ENCODE measurements around the gene C12orf57. TPM values are rescaled to one million over a fixed set of nuclear protein-coding genes. Genes with fewer than 3 reads are reported as not detected.
A peak's percentile ranks its signal among the peaks of the same experiment; 100 is the strongest.

C12orf57 gene
- total RNA-seq, 1 experiment from 2014 or later, result 158 TPM

DNA sequence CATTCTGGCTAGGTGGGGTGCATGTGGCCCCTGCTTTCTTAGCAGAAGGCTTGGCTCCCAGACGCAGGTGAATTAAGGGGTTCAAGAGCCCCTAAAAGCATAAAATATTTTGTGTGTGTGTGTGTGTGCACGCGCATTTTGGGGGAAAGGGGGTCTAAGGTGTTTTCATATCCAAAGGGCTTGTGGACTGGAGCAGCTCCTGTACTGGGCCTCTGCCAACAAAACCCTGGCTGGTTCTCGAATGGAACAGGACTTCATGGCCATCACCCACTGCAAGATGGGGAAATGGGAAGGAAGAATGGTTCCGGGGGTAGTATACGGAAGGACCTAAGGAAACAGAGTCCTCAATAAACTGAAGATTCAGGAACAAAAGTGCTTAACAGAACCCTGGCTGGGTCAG lies 20.0 kb upstream of the C12orf57 start:
- ATAC-seq (no peak), DNase-seq (ENCODE audit: low spot score) (no peak)
- Mint-ChIP-seq H3K9me3 (no peaks in the 10 kb centered on the region), H3K27ac (peak overlapping the region; percentile 23; the same call in 1 of the 2 replicates), H3K4me3 (no peak overlapping the region), H3K4me1 (peaks cover 46% of the 10 kb centered on the region), H3K27me3 (ENCODE audit: low read depth) (no peaks in the 10 kb centered on the region), H3K36me3 (peaks cover 33% of the 10 kb centered on the region)
- ChIA-PET POLR2A (interaction anchor here (3.6 to 4.2 kb wide), 3 partner anchors 21 to 52 kb away, joined by 13 to 66 read pairs (median 33); partner anchors contain the start of genes C12orf57, RNU7-1 and SPSB2), CTCF (interaction anchor here (0.8 to 7.0 kb wide), 10 partner anchors 12 to 184 kb away, joined by 4 to 93 read pairs (median 33); partner anchors contain the start of genes C12orf57, LRRC23, RNU7-1 and SPSB2)
- TF ChIP-seq EMX1 (CRISPR knock-in tag; IDR thresholded peaks at IDR 0.05), result no peak
- TF ChIP-seq JAZF1 (CRISPR knock-in tag; IDR thresholded peaks at IDR 0.05), result no peak
- no peak for TF ChIP-seq PRRX2 (CRISPR knock-in tag; IDR thresholded peaks at IDR 0.05)
- no peak for TF ChIP-seq ZNF416 (CRISPR knock-in tag; IDR thresholded peaks at IDR 0.05)
- TF ChIP-seq AR (CRISPR knock-in tag; IDR thresholded peaks at IDR 0.05), result no peak
- TF ChIP-seq, protein P1, sequence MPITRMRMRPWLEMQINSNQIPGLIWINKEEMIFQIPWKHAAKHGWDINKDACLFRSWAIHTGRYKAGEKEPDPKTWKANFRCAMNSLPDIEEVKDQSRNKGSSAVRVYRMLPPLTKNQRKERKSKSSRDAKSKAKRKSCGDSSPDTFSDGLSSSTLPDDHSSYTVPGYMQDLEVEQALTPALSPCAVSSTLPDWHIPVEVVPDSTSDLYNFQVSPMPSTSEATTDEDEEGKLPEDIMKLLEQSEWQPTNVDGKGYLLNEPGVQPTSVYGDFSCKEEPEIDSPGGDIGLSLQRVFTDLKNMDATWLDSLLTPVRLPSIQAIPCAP (CRISPR knock-in tag; IDR thresholded peaks at IDR 0.05), result no peak
- TF ChIP-seq MXD4 (CRISPR knock-in tag; IDR thresholded peaks at IDR 0.05; ENCODE audit: borderline replicate concordance), result no peak
- no peak for TF ChIP-seq E2F4 (CRISPR knock-in tag; IDR thresholded peaks at IDR 0.05; ENCODE audit: borderline replicate concordance, low read depth)
- no peak for TF ChIP-seq MAX (CRISPR knock-in tag; IDR thresholded peaks at IDR 0.05)
- TF ChIP-seq TEAD1 (CRISPR knock-in tag; IDR thresholded peaks at IDR 0.05), result no peak
- no peak for TF ChIP-seq NFE2L1 (CRISPR knock-in tag; IDR thresholded peaks at IDR 0.05)

DNA sequence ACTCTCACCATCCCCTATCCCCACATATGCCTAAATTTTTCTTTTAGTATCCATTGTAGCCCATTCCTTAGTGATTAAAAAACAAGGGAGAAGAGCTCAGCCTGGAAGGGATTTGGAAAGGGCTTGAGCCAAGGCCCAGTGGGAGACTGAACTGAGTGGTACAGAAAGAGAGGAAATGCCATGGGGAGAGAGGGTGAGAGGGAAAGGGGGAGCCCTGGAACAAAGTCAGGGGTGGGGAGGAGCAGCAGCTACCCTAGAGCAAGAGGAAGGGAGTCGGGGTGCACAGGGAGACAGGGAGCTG lies 18.6 kb upstream of the C12orf57 start:
- Mint-ChIP-seq H3K36me3 (peaks cover 19% of the 10 kb centered on the region), H3K27ac (peak overlapping the region; percentile 98), H3K4me1 (peaks cover 52% of the 10 kb centered on the region), H3K27me3 (ENCODE audit: low read depth) (no peaks in the 10 kb centered on the region), H3K4me3 (peak overlapping the region; percentile 77), H3K9me3 (no peaks in the 10 kb centered on the region)
- POLR2A ChIA-PET, result interaction anchor here (0.6 to 4.2 kb wide), 18 partner anchors 9 to 386 kb away, joined by 3 to 66 read pairs (median 6); partner anchors contain the start of genes C12orf57, CDCA3, ENO2 and PTMS
- CTCF ChIA-PET, result interaction anchor here (0.9 to 7.0 kb wide), 22 partner anchors 9 to 264 kb away, joined by 3 to 93 read pairs (median 10); partner anchors contain the start of genes C12orf57, CDCA3, COPS7A and LRRC23
- TF ChIP-seq TEAD1 (CRISPR knock-in tag; IDR thresholded peaks at IDR 0.05) (0 out of 2 replicates have a peak, but pooled peaks have one; percentile 44), ERG (CRISPR knock-in tag; IDR thresholded peaks at IDR 0.05) (no peak)
- TF ChIP-seq, protein P2, sequence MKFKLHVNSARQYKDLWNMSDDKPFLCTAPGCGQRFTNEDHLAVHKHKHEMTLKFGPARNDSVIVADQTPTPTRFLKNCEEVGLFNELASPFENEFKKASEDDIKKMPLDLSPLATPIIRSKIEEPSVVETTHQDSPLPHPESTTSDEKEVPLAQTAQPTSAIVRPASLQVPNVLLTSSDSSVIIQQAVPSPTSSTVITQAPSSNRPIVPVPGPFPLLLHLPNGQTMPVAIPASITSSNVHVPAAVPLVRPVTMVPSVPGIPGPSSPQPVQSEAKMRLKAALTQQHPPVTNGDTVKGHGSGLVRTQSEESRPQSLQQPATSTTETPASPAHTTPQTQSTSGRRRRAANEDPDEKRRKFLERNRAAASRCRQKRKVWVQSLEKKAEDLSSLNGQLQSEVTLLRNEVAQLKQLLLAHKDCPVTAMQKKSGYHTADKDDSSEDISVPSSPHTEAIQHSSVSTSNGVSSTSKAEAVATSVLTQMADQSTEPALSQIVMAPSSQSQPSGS (CRISPR knock-in tag; IDR thresholded peaks at IDR 0.05; ENCODE audit: borderline replicate concordance, low read depth), result no peak
- peak; percentile 18 for DNase-seq (ENCODE audit: low spot score)
- no peak for ATAC-seq
